Nephron (organoid): ENCODE data around the gene UBQLN4.
A peak's percentile ranks its signal among the peaks of the same experiment; 100 is the strongest.

Experiments
- H3K27ac Mint-ChIP-seq, 3 experiments: 2 replicates each; pipeline ENCODE4 v1.8.0; 2020; ENCODE audit warnings: mixed read lengths in 3 of 3, mild to moderate bottlenecking in 2 of 3, moderate library complexity in 1 of 3
- H3K27me3 Mint-ChIP-seq: 2 replicates; pipeline ENCODE4 v1.8.0; 2021; ENCODE audit warnings: low read depth, mild to moderate bottlenecking, moderate library complexity, mixed read lengths
- H3K36me3 Mint-ChIP-seq: 2 replicates; pipeline ENCODE4 v1.8.0; 2020; ENCODE audit warnings: low read depth, mixed read lengths
- H3K4me1 Mint-ChIP-seq: 2 replicates; pipeline ENCODE4 v1.8.0; 2020; ENCODE audit warnings: mixed read lengths
- H3K4me3 Mint-ChIP-seq, 3 experiments: 2 replicates each; pipeline ENCODE4 v1.8.0; 2020; ENCODE audit warnings: mild to moderate bottlenecking in 3 of 3, mixed read lengths in 3 of 3, moderate library complexity in 2 of 3
- H3K9me3 Mint-ChIP-seq: 2 replicates; pipeline ENCODE4 v1.8.0; 2020; ENCODE audit warnings: mixed read lengths
- CTCF ChIP-seq, 3 experiments: fragments of 200-600 bp; sonication (generic); IDR thresholded peaks; one replicate each; pipeline ENCODE4 v1.5.0; 2021; ENCODE audit warnings: antibody characterized with exemption in 3 of 3; ENCODE audit not compliant: unreplicated experiment in 3 of 3

UBQLN4 gene

GRCh38 chr1:156021954-156022353 is 31.6 kb downstream of the UBQLN4 start:
- Mint-ChIP-seq H3K27ac (no peak overlapping the region), H3K9me3 (no peaks in the 10 kb centered on the region), H3K4me3 (peak overlapping the region; percentile 44 to 69 (median 59)), H3K4me1 (peaks cover 24% of the 10 kb centered on the region), H3K27me3 (no peaks in the 10 kb centered on the region), H3K36me3 (peaks cover 28% of the 10 kb centered on the region)
- TF ChIP-seq CTCF (IDR thresholded peaks at IDR 0.05; ENCODE audit: unreplicated experiment in 3 of 3) = no peak

- H3K27ac Mint-ChIP-seq = peak overlapping the region; percentile 85 to 89 (median 87)
- H3K27me3 Mint-ChIP-seq = no peaks in the 10 kb centered on the region
- peak overlapping the region; percentile 93 to 98 (median 96) for H3K4me3 Mint-ChIP-seq
- no peaks in the 10 kb centered on the region for H3K9me3 Mint-ChIP-seq
- H3K4me1 Mint-ChIP-seq = peaks cover 24% of the 10 kb centered on the region
- TF ChIP-seq CTCF (IDR thresholded peaks at IDR 0.05; ENCODE audit: unreplicated experiment in 3 of 3) = no peak
- peaks cover 35% of the 10 kb centered on the region for H3K36me3 Mint-ChIP-seq
These were observed 32.5 kb downstream of the UBQLN4 start for GRCh38 chr1:156021093-156021428.

- Mint-ChIP-seq H3K27me3 (no peaks in the 10 kb centered on the region), H3K9me3 (no peaks in the 10 kb centered on the region), H3K4me1 (peaks cover 24% of the 10 kb centered on the region), H3K4me3 (peak within 1 kb of the TSS; percentile 93 to 98 (median 96)), H3K36me3 (peaks cover 35% of the 10 kb centered on the region), H3K27ac (peak within 1 kb of the TSS; percentile 85 to 89 (median 87))
- no peak for TF ChIP-seq CTCF (IDR thresholded peaks at IDR 0.05; ENCODE audit: unreplicated experiment in 3 of 3)
These were observed 33.1 kb downstream of the UBQLN4 start, which contains the start of gene SSR2 for GRCh38 chr1:156020293-156021092. SSR2 (minus strand) TSS chr1:156020951; CDS start chr1:156020167, 784 bp downstream.

GRCh38 chr1:156019946-156020292 is 33.7 kb downstream of the UBQLN4 start:
- TF ChIP-seq CTCF (IDR thresholded peaks at IDR 0.05; ENCODE audit: unreplicated experiment in 3 of 3) = no peak
- Mint-ChIP-seq H3K9me3 (no peaks in the 10 kb centered on the region), H3K27ac (peak overlapping the region; percentile 85 to 87 (median 87)), H3K4me1 (peaks cover 24% of the 10 kb centered on the region), H3K4me3 (peak overlapping the region; percentile 93 to 98 (median 96)), H3K36me3 (peaks cover 36% of the 10 kb centered on the region), H3K27me3 (no peaks in the 10 kb centered on the region)

GRCh38 chr1:156014829-156015228 is 38.8 kb downstream of the UBQLN4 start:
- Mint-ChIP-seq H3K27ac (no peak overlapping the region), H3K9me3 (no peaks in the 10 kb centered on the region), H3K27me3 (no peaks in the 10 kb centered on the region), H3K4me1 (peaks cover 13% of the 10 kb centered on the region), H3K36me3 (peaks cover 73% of the 10 kb centered on the region), H3K4me3 (no peak overlapping the region)
- no peak for TF ChIP-seq CTCF (IDR thresholded peaks at IDR 0.05; ENCODE audit: unreplicated experiment in 3 of 3)
